Keratinocyte (primary cell): Measurements from ENCODE around the gene ANGPTL1.

Experiments
- EZH2 ChIP-seq: IDR thresholded peaks from one replicate; pipeline ENCODE4 v1.6.1; 2012; ENCODE audit warnings: inconsistent platforms, mild to moderate bottlenecking, low read length, moderate library complexity
- TF ChIP-seq, protein P1 (sequence below), 3 experiments: IDR thresholded peaks in 1 of 3; conservative IDR thresholded peaks in 1 of 3; optimal IDR thresholded peaks in 1 of 3; 2 replicates in 2 of 3; 3 replicates in 1 of 3; pipeline versions ENCODE3 to v1.5.1; 2011; ENCODE audit warnings: low read length in 3 of 3, mild to moderate bottlenecking in 3 of 3, moderate library complexity in 2 of 3, control low read depth in 1 of 3, inconsistent platforms in 1 of 3; ENCODE audit not compliant: insufficient read depth in 2 of 3; ENCODE audit errors: extremely low read depth in 1 of 3

DNA sequence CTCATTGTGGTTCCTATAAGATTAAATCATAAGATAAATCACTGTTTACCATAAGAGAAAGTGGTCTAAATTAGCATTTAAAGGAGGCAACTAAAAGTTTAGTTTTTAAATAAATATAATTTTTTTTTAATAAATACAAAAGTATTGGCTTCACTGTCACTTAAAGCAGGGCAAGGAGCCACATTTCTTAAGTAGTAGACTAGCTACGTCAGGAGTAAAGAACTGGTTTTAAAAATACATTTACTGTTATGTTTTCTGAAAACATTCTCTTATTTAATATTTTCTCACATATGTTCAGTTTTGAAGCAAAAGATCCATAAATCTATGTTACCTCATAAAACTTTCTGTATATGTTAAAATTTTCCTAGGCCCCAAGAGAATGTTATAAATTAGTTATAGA is 2.2 kb downstream of the ANGPTL1 start:
- no peak for TF ChIP-seq EZH2
- TF ChIP-seq, protein P1, sequence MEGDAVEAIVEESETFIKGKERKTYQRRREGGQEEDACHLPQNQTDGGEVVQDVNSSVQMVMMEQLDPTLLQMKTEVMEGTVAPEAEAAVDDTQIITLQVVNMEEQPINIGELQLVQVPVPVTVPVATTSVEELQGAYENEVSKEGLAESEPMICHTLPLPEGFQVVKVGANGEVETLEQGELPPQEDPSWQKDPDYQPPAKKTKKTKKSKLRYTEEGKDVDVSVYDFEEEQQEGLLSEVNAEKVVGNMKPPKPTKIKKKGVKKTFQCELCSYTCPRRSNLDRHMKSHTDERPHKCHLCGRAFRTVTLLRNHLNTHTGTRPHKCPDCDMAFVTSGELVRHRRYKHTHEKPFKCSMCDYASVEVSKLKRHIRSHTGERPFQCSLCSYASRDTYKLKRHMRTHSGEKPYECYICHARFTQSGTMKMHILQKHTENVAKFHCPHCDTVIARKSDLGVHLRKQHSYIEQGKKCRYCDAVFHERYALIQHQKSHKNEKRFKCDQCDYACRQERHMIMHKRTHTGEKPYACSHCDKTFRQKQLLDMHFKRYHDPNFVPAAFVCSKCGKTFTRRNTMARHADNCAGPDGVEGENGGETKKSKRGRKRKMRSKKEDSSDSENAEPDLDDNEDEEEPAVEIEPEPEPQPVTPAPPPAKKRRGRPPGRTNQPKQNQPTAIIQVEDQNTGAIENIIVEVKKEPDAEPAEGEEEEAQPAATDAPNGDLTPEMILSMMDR (optimal IDR thresholded peaks at IDR 0.05 in 1 of 3, IDR thresholded peaks at IDR 0.05 in 1 of 3, conservative IDR thresholded peaks at IDR 0.05 in 1 of 3; ENCODE audit: extremely low read depth in 1 of 3, insufficient read depth in 2 of 3, low read length in 3 of 3): no peak
